Naive thymus-derived CD4-positive, alpha-beta T cell (primary cell): ENCODE results near the gene VRTN. TPM values are rescaled to one million over a fixed set of nuclear protein-coding genes. Genes with fewer than 3 reads are reported as not detected.
A peak's percentile ranks its signal among the peaks of the same experiment; 100 is the strongest.

Experiments
- ATAC-seq: fragments of 150-1000 bp; cut with Tn5 transposase; 2 replicates; pipeline ENCODE4 v1.10.0; 2021; ENCODE audit warnings: mild to moderate bottlenecking, moderate library complexity
- CTCF ChIA-PET: fragments of 350-600 bp; sonication (Branson Sonifier 250); formaldehyde crosslinking; loops from one replicate; lab custom pipeline; 2021; ENCODE audit warnings: antibody characterized with exemption; lab: Charles Lee
- POLR2A ChIA-PET: fragments of 350-600 bp; sonication (Branson Sonifier 250); formaldehyde crosslinking; loops from one replicate; lab custom pipeline; 2021; ENCODE audit warnings: antibody characterized with exemption, inconsistent platforms; lab: Charles Lee
- DNase-seq, 9 donors: peaks; one replicate each; pipeline versions ENCODE4 v3.0.0 to v3.0.0-alpha.2; 2020 to 2022; ENCODE audit warnings: mixed read lengths in 1 of 9
- H3K27ac ChIP-seq: one replicate; pipeline ENCODE4 v1.7.0; 2013; ENCODE audit warnings: mild to moderate bottlenecking, low read depth, low read length, moderate library complexity
- H3K27me3 ChIP-seq, 2 donors: one replicate each; pipeline ENCODE4 v1.7.0; 2013; ENCODE audit warnings: low read length in 2 of 2, mild to moderate bottlenecking in 2 of 2, moderate library complexity in 2 of 2; ENCODE audit not compliant: control insufficient read depth in 2 of 2, insufficient read depth in 2 of 2
- H3K36me3 ChIP-seq, 3 experiments: 1 replicate in 2 of 3; 2 replicates in 1 of 3; pipeline ENCODE4 v1.7.0; 2013; ENCODE audit warnings: low read length in 3 of 3, mild to moderate bottlenecking in 3 of 3, moderate library complexity in 1 of 3; ENCODE audit not compliant: insufficient read depth in 3 of 3, control insufficient read depth in 2 of 3
- H3K4me1 ChIP-seq, 2 donors: one replicate each; pipeline ENCODE4 v1.7.0; 2013; ENCODE audit warnings: low read length in 2 of 2, mild to moderate bottlenecking in 2 of 2, moderate library complexity in 1 of 2; ENCODE audit not compliant: control insufficient read depth in 2 of 2, insufficient read depth in 2 of 2
- H3K4me3 ChIP-seq: 2 replicates; pipeline ENCODE4 v1.7.0; 2013; ENCODE audit warnings: mild to moderate bottlenecking, low read length
- H3K9me3 ChIP-seq, 3 experiments: 1 replicate in 2 of 3; 2 replicates in 1 of 3; pipeline ENCODE4 v1.7.0; 2013; ENCODE audit warnings: low read length in 3 of 3; ENCODE audit not compliant: control insufficient read depth in 2 of 3
- H3K27ac Mint-ChIP-seq, 9 donors: one replicate each; pipeline ENCODE4 v1.8.0; 2020 to 2022; ENCODE audit warnings: mixed read lengths in 9 of 9, mild to moderate bottlenecking in 8 of 9, moderate library complexity in 5 of 9, inconsistent platforms in 2 of 9
- H3K27me3 Mint-ChIP-seq, 5 donors: one replicate each; pipeline ENCODE4 v1.8.0; 2021 to 2022; ENCODE audit warnings: mixed read lengths in 5 of 5, mild to moderate bottlenecking in 1 of 5
- H3K36me3 Mint-ChIP-seq, 5 donors: one replicate each; pipeline ENCODE4 v1.8.0; 2020 to 2022; ENCODE audit warnings: mixed read lengths in 5 of 5, mild to moderate bottlenecking in 3 of 5, inconsistent platforms in 1 of 5
- H3K4me1 Mint-ChIP-seq, 7 donors: one replicate each; pipeline ENCODE4 v1.8.0; 2020 to 2022; ENCODE audit warnings: mixed read lengths in 7 of 7, mild to moderate bottlenecking in 3 of 7, inconsistent platforms in 1 of 7
- H3K4me3 Mint-ChIP-seq, 10 donors: one replicate each; pipeline ENCODE4 v1.8.0; 2020 to 2022; ENCODE audit warnings: mild to moderate bottlenecking in 10 of 10, mixed read lengths in 10 of 10, moderate library complexity in 6 of 10, inconsistent platforms in 2 of 10
- H3K9me3 Mint-ChIP-seq, 11 donors: one replicate each; pipeline ENCODE4 v1.8.0; 2020 to 2022; ENCODE audit warnings: mixed read lengths in 11 of 11, mild to moderate bottlenecking in 4 of 11, inconsistent platforms in 1 of 11, moderate library complexity in 1 of 11
- intact Hi-C, 2 donors: fragments of 100-400 bp; cut with micrococcal nuclease; formaldehyde crosslinking; loops; one replicate each; pipeline ENCODE4 v1.15.1; 2023
- polyA plus RNA-seq, 2 donors: library from polyadenylated mRNA; unstranded; fragments of 300-500 nt; fragmentation: Illumina TruSeq; gene quantifications; one replicate each; pipeline ENCODE4 v1.2.3, GENCODE V29; 2021
- total RNA-seq, 6 experiments: library from RNA in 5 of 6; stranded (reverse) in 5 of 6; gene quantifications; 1 replicate in 5 of 6; 2 replicates in 1 of 6; pipeline ENCODE4 v1.2.3 and lab custom pipeline; 2021 to 2026

Gene VRTN
- total RNA-seq (not detected), polyA plus RNA-seq (not detected), total RNA-seq (lab: John Stamatoyannopoulos, UW) (0.54 reads per million)

- H3K27me3 Mint-ChIP-seq: peaks cover 0 to 22% (median 0%) of the 10 kb centered on the region in 5 donors
- no peaks in the 10 kb centered on the region for H3K36me3 Mint-ChIP-seq
- Histone ChIP-seq H3K4me1 (no peaks in the 10 kb centered on the region), H3K36me3 (no peaks in the 10 kb centered on the region), H3K4me3 (no peak within 1 kb of the TSS), H3K27ac (no peak within 1 kb of the TSS), H3K27me3 (no peaks in the 10 kb centered on the region), H3K9me3 (no peaks in the 10 kb centered on the region)
- H3K9me3 Mint-ChIP-seq: no peaks in the 10 kb centered on the region
- ChIA-PET CTCF (no interaction called here), POLR2A (no interaction called here)
- H3K4me3 Mint-ChIP-seq: no peak within 1 kb of the TSS
- no peaks in the 10 kb centered on the region for H3K4me1 Mint-ChIP-seq
- no peak for ATAC-seq
- no peak for DNase-seq
- intact Hi-C loops: no loop called here
- no peak within 1 kb of the TSS for H3K27ac Mint-ChIP-seq
Measured at GRCh38 chr14:74348241-74348734, at the start of gene VRTN. Gene VRTN (plus strand): TSS chr14:74348471. CDS start chr14:74356784, 8,313 bp downstream.

GRCh38 chr14:74299061-74299545, 49.2 kb upstream of the VRTN start:
- H3K4me1 Mint-ChIP-seq: peaks cover 18 to 49% (median 33%) of the 10 kb centered on the region in 7 donors
- H3K27ac ChIP-seq: no peak overlapping the region
- H3K27ac Mint-ChIP-seq: peak overlapping the region in 5 of 9 donors; percentile 1 to 87 (median 33)
- H3K4me1 ChIP-seq: peaks cover 17 to 18% of the 10 kb centered on the region in 2 donors
- peaks cover 0 to 55% (median 6%) of the 10 kb centered on the region in 3 experiments for H3K36me3 ChIP-seq
- H3K9me3 Mint-ChIP-seq: no peaks in the 10 kb centered on the region
- H3K27me3 Mint-ChIP-seq: no peaks in the 10 kb centered on the region
- H3K9me3 ChIP-seq: no peaks in the 10 kb centered on the region
- DNase-seq (no peak), ATAC-seq (no peak)
- POLR2A ChIA-PET: no interaction called here
- H3K4me3 Mint-ChIP-seq: no peak overlapping the region
- peaks cover 4 to 20% (median 8%) of the 10 kb centered on the region in 5 donors for H3K36me3 Mint-ChIP-seq
- intact Hi-C loops: no loop called here
- CTCF ChIA-PET: no interaction called here
- no peaks in the 10 kb centered on the region for H3K27me3 ChIP-seq
- no peak overlapping the region for H3K4me3 ChIP-seq

GRCh38 chr14:74301594-74302151, 46.6 kb upstream of the VRTN start:
- ATAC-seq (no peak), DNase-seq (peak in 1 of 9 donors; percentile 5)
- Mint-ChIP-seq H3K4me1 (peaks cover 18 to 52% (median 33%) of the 10 kb centered on the region in 7 donors), H3K9me3 (no peaks in the 10 kb centered on the region), H3K36me3 (peaks cover 4 to 20% (median 8%) of the 10 kb centered on the region in 5 donors), H3K27me3 (no peaks in the 10 kb centered on the region), H3K27ac (peak overlapping the region; percentile 81 to 99 (median 96)), H3K4me3 (peak overlapping the region; percentile 90 to 100 (median 96))
- H3K36me3 ChIP-seq: peaks cover 0 to 32% (median 0%) of the 10 kb centered on the region in 3 experiments
- peak overlapping the region; percentile 87 for H3K4me3 ChIP-seq
- intact Hi-C loops: loop anchor here (1.0 to 10.0 kb wide), 7 partner anchors 44 to 1243 kb away; partner anchors contain the start of genes RBM25 (in 2 of the 2), ALDH6A1 (in 1 of the 2), DNAL1 (in 1 of the 2) and EIF2B2 (in 1 of the 2)
- peak overlapping the region; percentile 77 for H3K27ac ChIP-seq
- peaks cover 17 to 19% of the 10 kb centered on the region in 2 donors for H3K4me1 ChIP-seq
- no peaks in the 10 kb centered on the region for H3K9me3 ChIP-seq
- POLR2A ChIA-PET: interaction anchor here (0.9 kb wide), 1 partner anchor 18 kb away, joined by 4 read pairs; no protein-coding TSS in a partner anchor
- no peaks in the 10 kb centered on the region for H3K27me3 ChIP-seq
- CTCF ChIA-PET: no interaction called here

- Mint-ChIP-seq H3K4me3 (peak overlapping the region; percentile 90 to 100 (median 96)), H3K9me3 (no peaks in the 10 kb centered on the region), H3K27ac (peak overlapping the region; percentile 81 to 99 (median 96)), H3K36me3 (peaks cover 4 to 20% (median 7%) of the 10 kb centered on the region in 5 donors), H3K27me3 (no peaks in the 10 kb centered on the region), H3K4me1 (peaks cover 18 to 52% (median 33%) of the 10 kb centered on the region in 7 donors)
- ATAC-seq (peak; percentile 81), DNase-seq (peak in 7 of 9 donors; percentile 39 to 70 (median 60))
- peaks cover 0 to 27% (median 0%) of the 10 kb centered on the region in 3 experiments for H3K36me3 ChIP-seq
- ChIA-PET POLR2A (interaction anchor here (0.9 kb wide), 1 partner anchor 18 kb away, joined by 4 read pairs; no protein-coding TSS in a partner anchor), CTCF (no interaction called here)
- intact Hi-C loops: loop anchor here (1.0 to 10.0 kb wide), 7 partner anchors 45 to 1243 kb away; partner anchors contain the start of genes RBM25 (in 2 of the 2), ALDH6A1 (in 1 of the 2), DNAL1 (in 1 of the 2) and EIF2B2 (in 1 of the 2)
- peaks cover 17 to 19% of the 10 kb centered on the region in 2 donors for H3K4me1 ChIP-seq
- peak overlapping the region; percentile 87 for H3K4me3 ChIP-seq
- peak overlapping the region; percentile 77 for H3K27ac ChIP-seq
- H3K27me3 ChIP-seq: no peaks in the 10 kb centered on the region
- H3K9me3 ChIP-seq: no peaks in the 10 kb centered on the region
Measured at GRCh38 chr14:74302152-74302628, 46.1 kb upstream of the VRTN start.

GRCh38 chr14:74302634-74303569, 45.4 kb upstream of the VRTN start, which contains the start of gene ABCD4:
Gene ABCD4 (minus strand): TSS chr14:74302934. CDS start chr14:74302912, 22 bp downstream.
- Histone ChIP-seq H3K27ac (peak within 1 kb of the TSS; percentile 77), H3K4me3 (peak within 1 kb of the TSS; percentile 87), H3K4me1 (peaks cover 17 to 19% of the 10 kb centered on the region in 2 donors), H3K27me3 (no peaks in the 10 kb centered on the region), H3K9me3 (no peaks in the 10 kb centered on the region), H3K36me3 (peaks cover 0 to 20% (median 0%) of the 10 kb centered on the region in 3 experiments)
- no peaks in the 10 kb centered on the region for H3K9me3 Mint-ChIP-seq
- peaks cover 18 to 49% (median 33%) of the 10 kb centered on the region in 7 donors for H3K4me1 Mint-ChIP-seq
- H3K36me3 Mint-ChIP-seq: peaks cover 4 to 16% (median 6%) of the 10 kb centered on the region in 5 donors
- peak within 1 kb of the TSS; percentile 81 to 99 (median 96) for H3K27ac Mint-ChIP-seq
- CTCF ChIA-PET: interaction anchor here (0.7 kb wide), 1 partner anchor 44 kb away, joined by 3 read pairs; no protein-coding TSS in a partner anchor
- POLR2A ChIA-PET: interaction anchor here (0.6 to 0.8 kb wide), 2 partner anchors 192 to 1237 kb away, joined by 3 read pairs; no protein-coding TSS in a partner anchor
- intact Hi-C loops: loop anchor here (1.0 to 10.0 kb wide), 10 partner anchors 46 to 1244 kb away; partner anchors contain the start of genes ALDH6A1 (in 2 of the 2), ISCA2 (in 2 of the 2), LIN52 (in 2 of the 2) and NPC2 (in 2 of the 2)
- DNase-seq (peak; percentile 50 to 85 (median 65)), ATAC-seq (peak; percentile 95)
- H3K27me3 Mint-ChIP-seq: no peaks in the 10 kb centered on the region
- H3K4me3 Mint-ChIP-seq: peak within 1 kb of the TSS; percentile 90 to 100 (median 96)
